Measurements from ENCODE around the gene ABT1. TPM values are rescaled to one million over a fixed set of nuclear protein-coding genes. Genes with fewer than 3 reads are reported as not detected.

The ABT1 gene
- total RNA-seq, 2 experiments from 2014 or later: 22.6 to 22.7 TPM

DNA sequence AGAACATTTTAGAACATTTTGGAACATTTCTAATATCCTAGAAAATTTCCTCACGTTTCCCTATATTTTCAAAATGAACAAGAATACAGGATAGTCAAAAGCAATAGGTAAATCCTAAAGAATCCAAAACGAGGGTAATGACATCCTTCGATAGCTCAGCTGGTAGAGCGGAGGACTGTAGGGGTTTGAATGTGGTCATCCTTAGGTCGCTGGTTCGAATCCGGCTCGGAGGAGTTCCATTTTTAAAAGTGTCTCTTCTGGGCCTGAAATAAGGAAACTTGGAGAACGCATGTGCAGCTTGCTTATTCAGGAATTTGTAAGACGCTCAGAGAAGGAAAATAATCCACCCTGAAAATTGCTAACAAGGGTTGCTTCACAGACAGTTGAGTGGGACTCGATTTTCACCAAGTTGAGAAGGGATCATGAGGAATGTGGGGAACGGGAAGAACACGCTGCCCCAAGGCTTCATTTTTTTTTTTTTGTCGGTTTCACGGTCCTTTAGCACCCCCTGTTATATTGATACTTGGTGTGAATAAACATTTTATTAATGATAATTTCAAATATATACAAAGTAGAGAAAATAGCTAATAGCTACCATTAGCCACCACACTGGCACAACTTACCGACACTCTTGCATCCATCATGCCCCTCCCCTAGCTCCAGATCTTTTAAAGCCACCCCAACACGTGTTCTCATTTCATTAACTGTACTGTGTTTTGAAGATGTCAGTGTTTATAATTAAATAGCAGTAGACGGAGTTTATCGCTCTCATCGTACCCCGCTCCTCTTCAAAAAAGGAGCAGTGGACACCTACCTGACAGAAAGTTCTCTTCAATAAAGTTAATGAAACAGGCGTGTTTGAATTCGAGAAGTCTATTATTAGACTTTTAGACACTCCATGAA lies 1.8 kb upstream of the ABT1 start:
- Mint-ChIP-seq H3K27ac (peak overlapping the region; percentile 40), H3K9me3 (no peaks in the 10 kb centered on the region), H3K4me1 (ENCODE audit: low read depth) (peaks cover 30% of the 10 kb centered on the region), H3K27me3 (peaks cover 26% of the 10 kb centered on the region), H3K36me3 (peaks cover 16% of the 10 kb centered on the region), H3K4me3 (peak overlapping the region; percentile 21)
- POLR2A ChIA-PET: interaction anchor here (0.6 to 1.5 kb wide), 8 partner anchors 22 to 575 kb away, joined by 3 to 9 read pairs (median 4); partner anchors contain the start of gene HMGN4
- intact Hi-C loops (cut with micrococcal nuclease): loop anchor here (1.0 to 10.0 kb wide), 5 partner anchors 23 to 1300 kb away; partner anchors contain the start of gene HMGN4
- CTCF ChIA-PET: interaction anchor here (0.6 to 6.2 kb wide), 33 partner anchors 9 to 1103 kb away, joined by 3 to 179 read pairs (median 4); partner anchors contain the start of genes HMGN4 and ZNF322
- DNase-seq: peak; percentile 72

GRCh38 chr6:26595669-26596269 lies 984 bp upstream of the ABT1 start:
- ChIA-PET CTCF (interaction anchor here (0.6 to 6.2 kb wide), 31 partner anchors 10 to 1157 kb away, joined by 3 to 179 read pairs (median 5); partner anchors contain the start of genes HMGN4 and ZNF322), POLR2A (interaction anchor here (0.7 to 1.5 kb wide), 7 partner anchors 23 to 575 kb away, joined by 3 to 9 read pairs (median 4); partner anchors contain the start of gene HMGN4)
- intact Hi-C loops (cut with micrococcal nuclease): loop anchor here (1.0 to 10.0 kb wide), 8 partner anchors 18 to 1299 kb away; partner anchors contain the start of gene HMGN4
- Mint-ChIP-seq H3K27me3 (peaks cover 26% of the 10 kb centered on the region), H3K36me3 (peaks cover 16% of the 10 kb centered on the region), H3K27ac (no peak overlapping the region), H3K4me1 (ENCODE audit: low read depth) (peaks cover 38% of the 10 kb centered on the region), H3K9me3 (no peaks in the 10 kb centered on the region), H3K4me3 (no peak overlapping the region)
- peak; percentile 92 for DNase-seq

- Mint-ChIP-seq H3K36me3 (peaks cover 16% of the 10 kb centered on the region), H3K27ac (no peak overlapping the region), H3K4me3 (no peak overlapping the region), H3K27me3 (peaks cover 20% of the 10 kb centered on the region), H3K4me1 (ENCODE audit: low read depth) (peaks cover 44% of the 10 kb centered on the region), H3K9me3 (no peaks in the 10 kb centered on the region)
- POLR2A ChIA-PET: no interaction called here
- CTCF ChIA-PET: interaction anchor here (0.8 kb wide), 1 partner anchor 256 kb away, joined by 4 read pairs; no protein-coding TSS in a partner anchor
- no peak for DNase-seq
- intact Hi-C loops (cut with micrococcal nuclease): loop anchor here (2.0 to 10.0 kb wide), 4 partner anchors 60 to 1297 kb away; partner anchors contain the start of gene HMGN4
Observed at GRCh38 chr6:26597389-26597766, 625 bp downstream of the ABT1 start.

GRCh38 chr6:26597821-26598220 lies 1.1 kb downstream of the ABT1 start:
- peaks cover 46% of the 10 kb centered on the region for H3K4me1 Mint-ChIP-seq (ENCODE audit: low read depth)
- H3K36me3 Mint-ChIP-seq: peaks cover 16% of the 10 kb centered on the region
- H3K4me3 Mint-ChIP-seq: no peak overlapping the region
- ChIA-PET POLR2A (no interaction called here), CTCF (interaction anchor here (0.8 kb wide), 1 partner anchor 257 kb away, joined by 4 read pairs; no protein-coding TSS in a partner anchor)
- no peak overlapping the region for H3K27ac Mint-ChIP-seq
- no peaks in the 10 kb centered on the region for H3K9me3 Mint-ChIP-seq
- intact Hi-C loops (cut with micrococcal nuclease): loop anchor here (2.0 to 10.0 kb wide), 4 partner anchors 61 to 1297 kb away; partner anchors contain the start of gene HMGN4
- H3K27me3 Mint-ChIP-seq: peaks cover 15% of the 10 kb centered on the region
- DNase-seq: no peak

- ChIA-PET POLR2A (no interaction called here), CTCF (no interaction called here)
- intact Hi-C loops (cut with micrococcal nuclease): loop anchor here (5.0 to 10.0 kb wide), 3 partner anchors 61 to 1297 kb away; partner anchors contain the start of gene HMGN4
- H3K27me3 Mint-ChIP-seq: peaks cover 13% of the 10 kb centered on the region
- H3K4me3 Mint-ChIP-seq: no peak overlapping the region
- H3K36me3 Mint-ChIP-seq: peaks cover 16% of the 10 kb centered on the region
- no peak for DNase-seq
- no peaks in the 10 kb centered on the region for H3K9me3 Mint-ChIP-seq
- no peak overlapping the region for H3K27ac Mint-ChIP-seq
- H3K4me1 Mint-ChIP-seq (ENCODE audit: low read depth): peaks cover 45% of the 10 kb centered on the region
Observed at GRCh38 chr6:26598267-26598666, 1.5 kb downstream of the ABT1 start.

DNA sequence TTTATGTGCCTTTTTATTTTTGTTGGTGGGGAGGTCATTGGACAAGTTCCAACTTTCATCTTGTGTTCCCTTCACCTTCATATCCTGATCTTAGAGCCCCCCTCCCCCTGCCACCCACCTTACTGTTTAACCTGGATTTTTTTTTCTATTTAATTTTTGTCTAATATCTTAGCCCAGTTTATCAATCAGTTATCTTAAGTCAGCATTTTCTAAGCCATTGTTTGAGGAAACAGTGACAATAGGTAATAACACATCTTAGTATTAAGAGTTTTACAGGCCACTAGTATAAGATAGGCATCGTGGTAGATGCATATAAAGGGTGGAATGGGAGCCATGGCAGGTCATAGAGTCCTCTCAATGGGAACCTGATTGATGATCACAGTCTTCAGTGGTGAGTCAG lies 2.4 kb downstream of the ABT1 start:
- POLR2A ChIA-PET: no interaction called here
- CTCF ChIA-PET: no interaction called here
- peak overlapping the region; percentile 81 for H3K27ac Mint-ChIP-seq
- H3K4me1 Mint-ChIP-seq (ENCODE audit: low read depth): peaks cover 52% of the 10 kb centered on the region
- no peak for DNase-seq
- intact Hi-C loops (cut with micrococcal nuclease): loop anchor here (5.0 to 10.0 kb wide), 3 partner anchors 62 to 1296 kb away; partner anchors contain the start of gene HMGN4
- no peak overlapping the region for H3K4me3 Mint-ChIP-seq
- peaks cover 6% of the 10 kb centered on the region for H3K27me3 Mint-ChIP-seq
- H3K36me3 Mint-ChIP-seq: peaks cover 16% of the 10 kb centered on the region
- H3K9me3 Mint-ChIP-seq: no peaks in the 10 kb centered on the region

GRCh38 chr6:26599591-26599990 lies 2.8 kb downstream of the ABT1 start:
- POLR2A ChIA-PET: interaction anchor here (1.7 kb wide), 1 partner anchor 533 kb away, joined by 5 read pairs; a partner anchor contains a TSS

GRCh38 chr6:26600759-26601158 lies 4.0 kb downstream of the ABT1 start:
- intact Hi-C loops (cut with micrococcal nuclease): no loop called here
- Mint-ChIP-seq H3K27ac (peak overlapping the region; percentile 81), H3K36me3 (peaks cover 16% of the 10 kb centered on the region), H3K4me1 (ENCODE audit: low read depth) (peaks cover 52% of the 10 kb centered on the region), H3K4me3 (peak overlapping the region; percentile 34), H3K9me3 (no peaks in the 10 kb centered on the region), H3K27me3 (no peaks in the 10 kb centered on the region)
- POLR2A ChIA-PET: interaction anchor here (0.6 to 1.7 kb wide), 4 partner anchors 47 to 532 kb away, joined by 3 to 5 read pairs (median 4); a partner anchor contains a TSS
- DNase-seq: no peak
- CTCF ChIA-PET: interaction anchor here (0.6 to 1.8 kb wide), 5 partner anchors 14 to 481 kb away, joined by 3 to 5 read pairs (median 3); no protein-coding TSS in a partner anchor

More at GRCh38 chr6:26599591-26599990, 2.8 kb downstream of the ABT1 start:
- Mint-ChIP-seq H3K9me3 (no peaks in the 10 kb centered on the region), H3K27me3 (peaks cover 4% of the 10 kb centered on the region), H3K4me1 (ENCODE audit: low read depth) (peaks cover 55% of the 10 kb centered on the region), H3K36me3 (peaks cover 16% of the 10 kb centered on the region), H3K27ac (peak overlapping the region; percentile 81), H3K4me3 (no peak overlapping the region)
- intact Hi-C loops (cut with micrococcal nuclease): loop anchor here (5.0 to 10.0 kb wide), 3 partner anchors 62 to 1295 kb away; partner anchors contain the start of gene HMGN4
- CTCF ChIA-PET: interaction anchor here (0.6 kb wide), 1 partner anchor 522 kb away, joined by 3 read pairs; no protein-coding TSS in a partner anchor
- DNase-seq: no peak

- H3K36me3 Mint-ChIP-seq: peaks cover 16% of the 10 kb centered on the region
- POLR2A ChIA-PET: no interaction called here
- intact Hi-C loops (cut with micrococcal nuclease): no loop called here
- H3K4me3 Mint-ChIP-seq: no peak overlapping the region
- peaks cover 52% of the 10 kb centered on the region for H3K4me1 Mint-ChIP-seq (ENCODE audit: low read depth)
- H3K9me3 Mint-ChIP-seq: no peaks in the 10 kb centered on the region
- CTCF ChIA-PET: interaction anchor here (1.8 to 3.2 kb wide), 2 partner anchors 29 to 477 kb away, joined by 5 to 12 read pairs; no protein-coding TSS in a partner anchor
- DNase-seq: no peak
- H3K27ac Mint-ChIP-seq: no peak overlapping the region
- no peaks in the 10 kb centered on the region for H3K27me3 Mint-ChIP-seq
Observed at GRCh38 chr6:26602262-26602661, 5.5 kb downstream of the ABT1 start.

GRCh38 chr6:26604026-26604425 lies 7.3 kb downstream of the ABT1 start:
- peaks cover 45% of the 10 kb centered on the region for H3K4me1 Mint-ChIP-seq (ENCODE audit: low read depth)
- no peak overlapping the region for H3K4me3 Mint-ChIP-seq
- ChIA-PET POLR2A (no interaction called here), CTCF (interaction anchor here (3.2 kb wide), 1 partner anchor 475 kb away, joined by 12 read pairs; no protein-coding TSS in a partner anchor)
- H3K27me3 Mint-ChIP-seq: no peaks in the 10 kb centered on the region
- no peak for DNase-seq
- intact Hi-C loops (cut with micrococcal nuclease): no loop called here
- peaks cover 7% of the 10 kb centered on the region for H3K36me3 Mint-ChIP-seq
- no peaks in the 10 kb centered on the region for H3K9me3 Mint-ChIP-seq
- H3K27ac Mint-ChIP-seq: no peak overlapping the region

GRCh38 chr6:26604797-26605196 lies 8.0 kb downstream of the ABT1 start:
- no peaks in the 10 kb centered on the region for H3K9me3 Mint-ChIP-seq
- POLR2A ChIA-PET: no interaction called here
- no peak overlapping the region for H3K27ac Mint-ChIP-seq
- intact Hi-C loops (cut with micrococcal nuclease): no loop called here
- DNase-seq: no peak
- H3K36me3 Mint-ChIP-seq: peaks cover under 1% of the 10 kb centered on the region
- H3K4me1 Mint-ChIP-seq (ENCODE audit: low read depth): peaks cover 37% of the 10 kb centered on the region
- CTCF ChIA-PET: interaction anchor here (3.2 kb wide), 1 partner anchor 474 kb away, joined by 12 read pairs; no protein-coding TSS in a partner anchor
- H3K27me3 Mint-ChIP-seq: no peaks in the 10 kb centered on the region
- no peak overlapping the region for H3K4me3 Mint-ChIP-seq

Data from activated CD4-positive, alpha-beta memory T cell treated with anti-CD3 and anti-CD28 coated beads for 36 hours (primary cell).